Neural crest cell (in vitro differentiated cells): Measurements from ENCODE around the gene CFAP206. TPM values are rescaled to one million over a fixed set of nuclear protein-coding genes. Genes with fewer than 3 reads are reported as not detected.

Source experiments
- DNase-seq: peaks from one replicate; pipeline ENCODE4 v3.0.0; 2021; ENCODE audit warnings: low read depth, mixed read lengths, low spot score
- H3K27ac Mint-ChIP-seq: one replicate; pipeline ENCODE4 v1.8.0; 2021; ENCODE audit warnings: mild to moderate bottlenecking, mixed read lengths; ENCODE audit not compliant: unreplicated experiment
- H3K27me3 Mint-ChIP-seq: 2 replicates; pipeline ENCODE4 v1.8.0; 2021; ENCODE audit warnings: low read depth, mild to moderate bottlenecking, mixed read lengths
- H3K36me3 Mint-ChIP-seq: 2 replicates; pipeline ENCODE4 v1.8.0; 2021; ENCODE audit warnings: low read depth, mild to moderate bottlenecking, mixed read lengths
- H3K4me1 Mint-ChIP-seq: 2 replicates; pipeline ENCODE4 v1.8.0; 2021; ENCODE audit warnings: mixed read lengths
- H3K4me3 Mint-ChIP-seq: one replicate; pipeline ENCODE4 v1.8.0; 2021; ENCODE audit warnings: mild to moderate bottlenecking, mixed read lengths
- H3K9me3 Mint-ChIP-seq: 2 replicates; pipeline ENCODE4 v1.8.0; 2021; ENCODE audit warnings: mixed read lengths
- total RNA-seq: library from RNA; stranded (reverse); gene quantifications from 2 replicates; pipeline ENCODE4 v1.2.1, GENCODE V29; 2021
- TF ChIP-seq, protein P1 (sequence below): fragments of 200-600 bp; sonication (generic); conservative IDR thresholded peaks from 2 replicates; pipeline ENCODE4 v1.5.0; 2021; ENCODE audit warnings: antibody characterized with exemption, mild to moderate bottlenecking

The CFAP206 gene
- total RNA-seq, 1 donor from 2014 or later = 0.93 TPM

DNA sequence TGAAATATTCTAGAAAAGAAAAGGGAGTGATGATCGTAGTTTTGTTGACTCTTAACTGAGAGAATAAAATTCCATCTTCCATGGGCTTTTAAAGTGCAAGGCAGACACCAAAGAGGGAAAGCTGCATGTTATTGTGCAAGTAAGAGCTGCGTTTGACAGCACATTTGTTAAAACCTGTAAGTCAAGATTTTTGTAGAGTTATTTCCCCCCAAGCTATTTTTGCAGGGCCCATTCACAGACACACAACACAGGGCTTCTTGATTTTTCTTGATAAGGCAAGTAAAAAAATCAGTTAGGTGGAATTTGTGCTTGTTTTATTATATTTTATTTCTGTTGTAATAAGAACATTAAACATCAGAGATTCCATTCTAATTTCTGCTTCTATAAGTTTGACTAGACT lies 13.8 kb downstream of the CFAP206 start:
- H3K27me3 Mint-ChIP-seq = no peaks in the 10 kb centered on the region
- no peaks in the 10 kb centered on the region for H3K9me3 Mint-ChIP-seq
- TF ChIP-seq, protein P1, sequence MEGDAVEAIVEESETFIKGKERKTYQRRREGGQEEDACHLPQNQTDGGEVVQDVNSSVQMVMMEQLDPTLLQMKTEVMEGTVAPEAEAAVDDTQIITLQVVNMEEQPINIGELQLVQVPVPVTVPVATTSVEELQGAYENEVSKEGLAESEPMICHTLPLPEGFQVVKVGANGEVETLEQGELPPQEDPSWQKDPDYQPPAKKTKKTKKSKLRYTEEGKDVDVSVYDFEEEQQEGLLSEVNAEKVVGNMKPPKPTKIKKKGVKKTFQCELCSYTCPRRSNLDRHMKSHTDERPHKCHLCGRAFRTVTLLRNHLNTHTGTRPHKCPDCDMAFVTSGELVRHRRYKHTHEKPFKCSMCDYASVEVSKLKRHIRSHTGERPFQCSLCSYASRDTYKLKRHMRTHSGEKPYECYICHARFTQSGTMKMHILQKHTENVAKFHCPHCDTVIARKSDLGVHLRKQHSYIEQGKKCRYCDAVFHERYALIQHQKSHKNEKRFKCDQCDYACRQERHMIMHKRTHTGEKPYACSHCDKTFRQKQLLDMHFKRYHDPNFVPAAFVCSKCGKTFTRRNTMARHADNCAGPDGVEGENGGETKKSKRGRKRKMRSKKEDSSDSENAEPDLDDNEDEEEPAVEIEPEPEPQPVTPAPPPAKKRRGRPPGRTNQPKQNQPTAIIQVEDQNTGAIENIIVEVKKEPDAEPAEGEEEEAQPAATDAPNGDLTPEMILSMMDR = no peak
- H3K27ac Mint-ChIP-seq = no peak overlapping the region
- no peaks in the 10 kb centered on the region for H3K4me1 Mint-ChIP-seq
- H3K36me3 Mint-ChIP-seq = no peaks in the 10 kb centered on the region
- no peak overlapping the region for H3K4me3 Mint-ChIP-seq
- no peak for DNase-seq

DNA sequence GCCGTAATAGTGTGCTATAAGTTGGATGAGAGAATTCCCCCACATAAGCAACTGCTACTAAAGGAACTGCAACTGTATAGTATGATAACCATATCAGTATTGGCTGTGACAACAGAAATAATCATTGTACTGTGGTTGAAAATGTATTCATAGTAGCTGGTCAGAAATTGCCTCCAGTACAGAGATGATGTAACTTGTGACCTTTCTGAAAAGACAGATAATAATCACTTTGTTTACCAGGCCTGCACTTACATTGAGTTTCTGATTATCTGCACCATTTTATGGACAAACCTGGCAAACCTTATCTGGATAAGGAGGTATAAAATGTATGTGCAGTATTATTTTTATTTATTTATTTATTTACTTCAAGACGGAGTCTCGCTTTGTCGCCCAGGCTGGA lies 19.0 kb downstream of the CFAP206 start:
- Mint-ChIP-seq H3K9me3 (no peaks in the 10 kb centered on the region), H3K27ac (no peak overlapping the region), H3K4me3 (no peak overlapping the region), H3K4me1 (no peaks in the 10 kb centered on the region), H3K36me3 (no peaks in the 10 kb centered on the region), H3K27me3 (peaks cover 9% of the 10 kb centered on the region)
- TF ChIP-seq, protein P1 = no peak
- DNase-seq = no peak

DNA sequence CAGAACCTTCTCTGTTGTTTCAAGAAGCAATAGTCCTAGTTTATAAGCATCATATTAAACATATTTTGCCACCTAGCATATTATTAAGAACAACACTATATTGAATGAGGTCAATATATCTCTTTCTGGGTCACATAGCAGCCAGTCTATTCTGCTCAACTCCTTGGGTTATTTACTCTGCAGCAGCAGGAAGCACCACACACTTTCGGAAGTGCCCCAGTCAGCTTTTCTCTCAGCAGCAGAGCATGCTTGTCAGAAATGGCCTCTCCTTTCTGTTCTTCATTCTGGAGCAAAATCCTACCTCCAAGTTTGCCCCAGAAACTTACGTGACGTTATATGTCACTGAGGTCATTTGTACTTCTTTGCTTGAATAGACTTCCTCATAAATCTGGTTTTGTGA lies 22.7 kb downstream of the CFAP206 start:
- H3K4me3 Mint-ChIP-seq = no peak overlapping the region
- no peak for DNase-seq
- no peak overlapping the region for H3K27ac Mint-ChIP-seq
- H3K36me3 Mint-ChIP-seq = no peaks in the 10 kb centered on the region
- no peaks in the 10 kb centered on the region for H3K9me3 Mint-ChIP-seq
- TF ChIP-seq, protein P1 = no peak
- no peaks in the 10 kb centered on the region for H3K4me1 Mint-ChIP-seq
- peaks cover 14% of the 10 kb centered on the region for H3K27me3 Mint-ChIP-seq

DNA sequence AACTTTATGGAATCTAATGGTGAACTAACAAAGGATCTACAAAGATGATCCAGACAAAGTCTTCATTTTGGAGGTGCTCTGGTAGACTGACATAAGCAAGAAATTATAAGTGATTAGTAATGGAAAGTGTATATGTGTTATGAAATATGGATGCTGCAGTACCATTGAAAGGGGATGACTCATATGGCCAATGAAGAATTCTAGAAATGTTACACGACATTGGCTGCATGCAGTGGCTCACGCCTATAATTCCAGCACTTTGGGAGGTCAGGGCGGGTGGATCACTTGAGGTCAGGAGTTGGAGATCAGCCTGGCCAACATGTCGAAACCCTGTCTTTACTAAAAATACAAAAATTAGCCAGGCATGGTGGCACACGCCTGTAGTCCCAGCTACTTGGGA lies 23.5 kb downstream of the CFAP206 start:
- no peaks in the 10 kb centered on the region for H3K9me3 Mint-ChIP-seq
- no peak overlapping the region for H3K4me3 Mint-ChIP-seq
- peaks cover 14% of the 10 kb centered on the region for H3K27me3 Mint-ChIP-seq
- no peak for DNase-seq
- H3K4me1 Mint-ChIP-seq = no peaks in the 10 kb centered on the region
- no peaks in the 10 kb centered on the region for H3K36me3 Mint-ChIP-seq
- H3K27ac Mint-ChIP-seq = no peak overlapping the region
- TF ChIP-seq, protein P1 = no peak

DNA sequence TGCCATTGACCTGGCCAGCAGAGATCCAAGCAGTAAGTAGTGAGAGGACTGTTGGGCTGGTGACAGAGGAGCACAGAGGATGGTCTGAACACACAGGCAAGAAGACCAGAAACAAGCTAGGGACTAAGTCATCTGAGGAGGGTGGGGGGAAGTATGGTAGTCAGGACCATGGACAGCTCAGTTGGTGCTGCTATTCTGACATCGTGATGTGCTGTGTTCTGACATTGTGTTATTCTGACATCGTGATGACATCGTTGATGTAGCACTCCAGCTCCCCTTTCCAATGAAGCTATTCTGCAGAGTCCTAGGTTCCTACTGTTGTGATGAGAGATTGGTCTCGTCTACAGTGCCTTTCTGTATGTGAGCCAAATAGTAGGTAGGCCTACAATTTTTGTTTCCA lies 28.7 kb downstream of the CFAP206 start:
- H3K4me3 Mint-ChIP-seq = no peak overlapping the region
- H3K36me3 Mint-ChIP-seq = no peaks in the 10 kb centered on the region
- H3K27me3 Mint-ChIP-seq = peaks cover 12% of the 10 kb centered on the region
- DNase-seq = peak; percentile 63
- H3K4me1 Mint-ChIP-seq = no peaks in the 10 kb centered on the region
- H3K9me3 Mint-ChIP-seq = no peaks in the 10 kb centered on the region
- H3K27ac Mint-ChIP-seq = no peak overlapping the region
- TF ChIP-seq, protein P1 = no peak

DNA sequence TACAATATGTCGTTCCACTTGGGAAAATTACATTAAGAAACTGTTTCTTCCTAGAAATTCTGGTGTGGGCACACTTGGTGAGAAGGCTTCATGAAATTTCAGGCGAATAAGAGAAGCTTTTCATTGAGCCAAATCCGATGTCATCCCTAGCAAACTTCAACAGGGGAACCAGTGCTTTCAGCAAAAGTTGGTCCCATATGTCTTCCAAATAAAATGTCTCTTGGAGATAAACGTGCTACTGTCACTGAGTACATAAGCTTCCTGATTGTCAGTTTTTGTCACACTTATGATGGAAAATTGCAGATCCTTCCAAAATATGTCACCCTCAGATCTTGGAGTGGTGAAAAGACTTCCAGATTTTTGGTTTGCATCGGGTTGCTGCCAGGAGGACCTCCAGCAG lies 33.9 kb downstream of the CFAP206 start:
- Mint-ChIP-seq H3K9me3 (no peaks in the 10 kb centered on the region), H3K4me3 (no peak overlapping the region), H3K27ac (no peak overlapping the region), H3K4me1 (no peaks in the 10 kb centered on the region), H3K27me3 (peaks cover 3% of the 10 kb centered on the region), H3K36me3 (no peaks in the 10 kb centered on the region)
- DNase-seq = no peak
- TF ChIP-seq, protein P1 = no peak
